ENCODE measurements around the gene SCGB2B2. TPM values are rescaled to one million over a fixed set of nuclear protein-coding genes. Genes with fewer than 3 reads are reported as not detected.

SCGB2B2 gene
- total and polyA plus RNA-seq, 9 donors = 0.22 to 1.6 (median 0.35) TPM

DNA sequence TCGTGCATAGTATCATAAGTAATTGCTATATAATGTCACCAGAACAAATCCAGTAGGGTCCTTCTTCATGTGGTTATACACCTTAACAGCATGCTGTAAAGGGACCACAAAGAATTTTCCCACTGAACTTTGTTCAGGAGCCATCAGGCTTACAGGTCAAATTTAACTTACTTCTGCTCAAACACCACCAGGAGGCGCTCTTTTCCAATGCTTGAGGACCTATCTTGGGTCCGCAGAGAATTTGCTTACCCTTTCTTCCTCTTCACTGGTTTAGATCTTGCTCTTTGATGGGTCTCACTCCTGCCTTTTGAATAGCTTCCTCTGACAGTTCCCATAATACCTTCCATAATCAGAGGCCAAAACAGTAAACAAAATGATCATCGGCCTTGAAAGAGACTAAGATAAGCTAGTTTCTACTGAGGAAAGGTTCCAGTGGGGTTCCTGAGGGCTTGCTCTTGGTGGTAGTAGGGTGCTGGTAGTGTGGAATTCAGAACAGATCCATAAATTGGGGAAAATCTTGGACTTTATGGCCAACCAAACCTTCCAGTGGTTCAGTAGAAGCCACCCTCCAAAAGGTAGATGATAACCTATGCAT is 37.4 kb downstream of the SCGB2B2 start:
- no peak overlapping the region for H3K27ac ChIP-seq (ENCODE audit: low read length)
- peaks cover 6% of the 10 kb centered on the region for H3K9me3 ChIP-seq (replicated peaks; ENCODE audit: control insufficient read depth, low read depth, low read length)
- H3K4me1 ChIP-seq (ENCODE audit: control insufficient read depth, insufficient read depth, low read length) = no peaks in the 10 kb centered on the region
- H3K27me3 ChIP-seq (ENCODE audit: control insufficient read depth, insufficient read depth, low read length) = no peaks in the 10 kb centered on the region
- no CpG with 5 or more reads among the region's 4 CpGs for WGBS (ENCODE audit: insufficient coverage)
- DNase-seq = peak; percentile 63
- no peaks in the 10 kb centered on the region for H3K36me3 ChIP-seq (ENCODE audit: control insufficient read depth, insufficient read depth, low read length)
- no peak overlapping the region for H3K4me3 ChIP-seq (ENCODE audit: low read length)

DNA sequence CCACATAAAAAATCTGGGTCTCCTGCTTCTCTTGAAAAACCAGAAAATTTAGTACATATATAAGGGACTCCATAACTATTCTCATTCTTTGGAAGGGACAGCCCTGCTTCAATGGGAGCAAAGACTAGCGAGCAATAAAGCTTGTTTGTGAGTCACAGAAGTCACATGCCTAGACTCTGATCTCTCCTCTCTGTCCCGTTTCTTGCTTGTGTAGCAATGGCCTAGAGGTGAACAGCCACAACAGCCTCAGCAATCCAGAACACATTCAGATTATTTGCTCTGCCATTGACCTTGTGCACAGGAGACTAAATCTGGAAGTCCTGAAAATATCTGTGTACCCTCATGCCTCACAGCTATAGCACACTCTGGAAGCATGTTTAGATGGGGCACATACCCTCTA is 43.2 kb downstream of the SCGB2B2 start:
- no peaks in the 10 kb centered on the region for H3K27me3 ChIP-seq (ENCODE audit: control insufficient read depth, insufficient read depth, low read length)
- H3K4me1 ChIP-seq (ENCODE audit: control insufficient read depth, insufficient read depth, low read length) = no peaks in the 10 kb centered on the region
- no peaks in the 10 kb centered on the region for H3K36me3 ChIP-seq (ENCODE audit: control insufficient read depth, insufficient read depth, low read length)
- no peak overlapping the region for H3K4me3 ChIP-seq (ENCODE audit: low read length)
- H3K9me3 ChIP-seq (replicated peaks; ENCODE audit: control insufficient read depth, low read depth, low read length) = peaks cover 8% of the 10 kb centered on the region
- WGBS (ENCODE audit: insufficient coverage) = 57% methylated on average over 1 of the region's 2 CpGs
- no peak overlapping the region for H3K27ac ChIP-seq (ENCODE audit: low read length)
- DNase-seq = no peak

Other genes with a start within 250 kb of the SCGB2B2 start
- 128 TPM for gene UBA2, start 248.8 kb downstream of the SCGB2B2 start, total RNA-seq
- 100 to 1,000 TPM in 4 of 8 donors, 10 to 100 TPM in 4; 76.0 to 129 (median 99.0) TPM for gene UBA2, start 248.8 kb downstream of the SCGB2B2 start, polyA plus RNA-seq (ENCODE audit: insufficient read depth in 1 of 8, insufficient read length in 8 of 8, low replicate concordance in 1 of 8)
- 19.3 TPM for gene WTIP, start 195.4 kb downstream of the SCGB2B2 start, total RNA-seq
- 10 to 100 TPM; 16.5 to 26.2 (median 20.8) TPM for gene WTIP, start 195.4 kb downstream of the SCGB2B2 start, polyA plus RNA-seq (ENCODE audit: insufficient read depth in 1 of 8, insufficient read length in 8 of 8, low replicate concordance in 1 of 8)
- 51.8 TPM for gene ZNF302, start 519 bp upstream of the SCGB2B2 start, total RNA-seq
- 10 to 100 TPM; 41.7 to 59.4 (median 47.9) TPM for gene ZNF302, start 519 bp upstream of the SCGB2B2 start, polyA plus RNA-seq (ENCODE audit: insufficient read depth in 1 of 8, insufficient read length in 8 of 8, low replicate concordance in 1 of 8)
- gene ZNF181, start 57.1 kb upstream of the SCGB2B2 start, total RNA-seq = 23.1 TPM
- 10 to 100 TPM in 7 of 8 donors, 1 to 10 TPM in 1; 9.2 to 15.6 (median 13.8) TPM for gene ZNF181, start 57.1 kb upstream of the SCGB2B2 start, polyA plus RNA-seq (ENCODE audit: insufficient read depth in 1 of 8, insufficient read length in 8 of 8, low replicate concordance in 1 of 8)
- gene ZNF599, start 96.1 kb upstream of the SCGB2B2 start, total RNA-seq = 6.6 TPM
- gene ZNF599, start 96.1 kb upstream of the SCGB2B2 start, polyA plus RNA-seq (ENCODE audit: insufficient read depth in 1 of 8, insufficient read length in 8 of 8, low replicate concordance in 1 of 8) = 1 to 10 TPM; 5.5 to 7.0 (median 6.1) TPM
- gene ZNF30, start 249.7 kb upstream of the SCGB2B2 start, total RNA-seq = 3.9 TPM
- gene ZNF30, start 249.7 kb upstream of the SCGB2B2 start, polyA plus RNA-seq (ENCODE audit: insufficient read depth in 1 of 8, insufficient read length in 8 of 8, low replicate concordance in 1 of 8) = 1 to 10 TPM; 2.8 to 4.9 (median 3.6) TPM